Activated effector memory CD4-positive, alpha-beta T cell treated with anti-CD3 and anti-CD28 coated beads, Interleukin-2, amount 50 U/mL, for 16 hours (primary cell): ENCODE measurements around the gene TOM1.

Source experiments
- DNase-seq: peaks from one replicate; pipeline ENCODE4 v3.0.0-alpha.2; 2020

Gene TOM1

GRCh38 chr22:35307892-35308291, 8.2 kb downstream of the TOM1 start:
- DNase-seq, result no peak

GRCh38 chr22:35308480-35309021, 8.9 kb downstream of the TOM1 start:
- DNase-seq, result peak; percentile 59

- DNase-seq, result peak; percentile 71
Measured at GRCh38 chr22:35310556-35311550, 11.2 kb downstream of the TOM1 start.

GRCh38 chr22:35311551-35311999, 11.9 kb downstream of the TOM1 start:
- DNase-seq, result peak; percentile 57

- no peak for DNase-seq
Measured at GRCh38 chr22:35312198-35313059, 12.7 kb downstream of the TOM1 start.

DNA sequence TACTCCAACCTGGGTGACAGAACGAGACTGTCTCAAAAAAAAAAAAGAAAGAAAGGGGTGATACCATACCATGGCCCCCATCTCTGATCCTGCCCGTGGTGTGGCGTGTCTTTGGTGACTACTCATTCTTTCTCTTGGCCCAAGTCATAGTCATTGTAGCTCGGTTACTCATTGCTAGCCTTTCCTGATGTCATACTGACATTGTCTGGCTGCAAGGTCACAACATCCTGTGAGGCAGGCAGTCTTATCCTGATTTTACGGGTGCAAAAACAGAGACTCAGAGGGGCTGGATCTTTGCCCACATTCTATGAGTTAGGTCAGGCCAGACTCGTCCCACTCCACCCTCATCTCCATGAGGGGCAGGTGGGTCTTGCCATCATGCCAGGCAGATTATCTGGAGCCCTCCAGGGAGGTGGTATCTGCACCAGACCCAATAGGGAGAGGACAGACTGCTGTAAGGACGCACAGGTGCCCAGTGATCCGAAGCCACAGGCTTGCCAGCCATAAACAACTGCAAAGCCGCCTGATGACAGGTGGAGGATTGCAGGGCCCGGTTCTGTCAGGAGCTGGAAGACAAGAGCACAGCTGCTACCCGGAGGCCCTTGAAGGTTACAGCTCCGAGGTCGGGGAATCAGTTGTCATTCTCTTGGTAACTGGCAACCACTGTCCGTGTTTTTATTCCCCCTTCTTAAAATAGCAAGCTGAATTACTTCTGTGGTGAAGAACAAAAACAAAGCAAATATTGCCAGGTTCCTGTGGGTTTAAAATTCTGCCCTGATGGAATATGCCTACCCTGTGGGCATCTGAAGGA, 13.8 kb downstream of the TOM1 start:
- peak; percentile 62 for DNase-seq

DNA sequence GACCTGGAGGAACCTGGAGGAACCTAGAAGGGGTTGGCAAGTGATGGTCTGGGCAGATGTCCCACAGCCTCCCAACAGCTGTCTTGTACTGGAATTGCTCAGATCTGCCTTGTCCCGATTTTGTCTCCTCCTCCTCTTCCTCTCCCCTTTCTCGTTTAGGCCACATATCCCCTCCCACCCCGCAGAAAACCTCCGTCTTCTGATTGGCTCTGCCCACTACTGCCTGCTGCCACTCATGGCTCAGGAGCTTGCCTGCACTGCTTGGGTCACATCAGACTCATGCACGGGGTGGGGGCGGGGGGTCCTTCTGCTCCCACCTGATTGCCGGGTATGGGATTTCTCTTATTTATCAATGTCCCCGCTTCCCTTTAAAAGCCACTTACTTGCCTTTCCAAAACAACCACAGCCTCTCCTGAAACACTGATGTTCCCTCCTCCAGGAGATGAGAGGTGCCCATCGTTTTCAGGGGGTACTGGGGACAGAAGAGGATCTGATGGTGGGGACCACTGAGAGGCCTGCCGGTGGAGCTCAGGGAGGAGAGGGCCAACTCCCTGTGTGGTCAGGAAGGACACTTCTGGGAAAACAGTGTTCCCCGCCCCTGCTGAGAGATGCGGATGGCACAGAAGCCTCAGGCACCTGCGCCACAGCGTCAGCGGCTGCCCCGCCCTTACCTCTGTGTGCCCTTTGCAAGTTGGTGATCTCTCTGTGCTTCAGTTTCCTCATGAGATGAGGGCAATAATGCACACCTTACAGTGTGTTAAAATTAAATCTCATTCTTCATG, 14.7 kb downstream of the TOM1 start:
- DNase-seq, result peak; percentile 59

GRCh38 chr22:35315141-35315854, 15.6 kb downstream of the TOM1 start:
- DNase-seq, result peak; percentile 57

DNA sequence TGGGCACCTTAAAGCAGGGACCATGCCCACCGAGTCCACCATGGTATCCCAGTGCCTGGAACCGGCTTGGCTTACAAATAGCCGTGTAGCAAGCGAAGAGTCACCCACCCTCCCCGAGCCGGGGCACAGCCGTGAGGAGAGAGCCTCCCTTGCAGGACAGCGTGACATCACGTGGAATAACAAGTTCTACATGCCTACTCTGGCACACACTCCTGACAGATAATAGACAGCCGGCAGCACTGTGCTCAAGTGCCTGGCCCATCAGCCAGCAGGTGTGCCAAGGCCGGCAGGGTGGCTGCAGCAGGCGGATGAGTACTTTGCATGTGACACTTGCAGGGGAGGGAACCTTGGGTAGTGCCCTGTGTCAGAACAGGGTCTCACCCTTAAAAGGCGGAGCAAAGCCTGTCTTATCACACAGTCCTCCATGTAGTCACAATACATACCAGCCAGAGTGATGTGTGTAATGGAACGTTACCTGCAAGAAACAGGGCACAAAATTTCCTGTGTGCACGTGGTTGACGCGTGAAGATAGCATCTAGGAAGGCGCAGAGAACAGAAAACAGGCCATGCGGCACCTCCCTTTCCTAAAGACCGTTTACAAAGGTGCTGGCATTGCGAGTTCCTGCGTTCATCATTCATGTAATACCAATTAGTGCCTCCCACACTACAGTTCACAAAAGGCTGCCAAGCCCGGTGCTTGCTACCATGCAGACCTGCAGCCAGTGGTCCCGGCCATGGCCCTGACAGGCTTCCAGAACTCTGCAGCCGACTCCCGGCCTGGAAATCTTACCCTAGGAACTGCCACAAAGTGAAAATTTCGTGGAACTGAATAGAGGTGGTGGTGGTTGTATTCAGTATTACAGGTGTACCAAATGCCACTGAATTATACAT, 16.4 kb downstream of the TOM1 start:
- peak; percentile 64 for DNase-seq

- DNase-seq, result no peak
Measured at GRCh38 chr22:35316751-35317150, 17.1 kb downstream of the TOM1 start.

DNA sequence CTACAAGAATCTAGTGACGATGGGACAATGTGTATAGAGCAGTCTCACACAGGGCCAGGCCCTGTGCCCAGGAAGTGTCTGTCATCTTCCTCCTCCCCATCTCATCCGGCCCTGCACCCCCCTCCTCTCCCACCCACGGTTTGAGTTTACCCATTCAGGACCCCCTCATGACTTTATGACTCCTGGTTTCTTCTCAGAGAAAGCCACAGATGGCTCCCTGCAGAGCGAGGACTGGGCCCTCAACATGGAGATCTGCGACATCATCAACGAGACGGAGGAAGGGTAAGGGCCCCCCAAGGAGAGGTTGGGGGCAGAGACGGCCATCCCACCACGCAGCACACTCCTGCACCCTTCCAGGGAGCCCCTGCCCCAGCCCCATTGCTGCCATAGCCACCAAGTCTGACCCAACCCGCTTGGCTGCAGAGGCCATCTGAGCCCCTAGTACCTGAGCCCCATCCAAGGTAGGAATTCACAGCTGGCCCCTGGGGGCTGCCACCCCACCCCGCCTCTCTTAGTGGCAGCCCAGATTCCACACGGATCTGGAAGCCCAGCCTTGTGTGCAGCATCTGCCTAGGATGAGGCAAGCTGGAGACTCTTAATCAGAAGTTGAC, 18.1 kb downstream of the TOM1 start:
- DNase-seq, result no peak

- no peak for DNase-seq
Measured at GRCh38 chr22:35318346-35319215, 18.9 kb downstream of the TOM1 start.

DNA sequence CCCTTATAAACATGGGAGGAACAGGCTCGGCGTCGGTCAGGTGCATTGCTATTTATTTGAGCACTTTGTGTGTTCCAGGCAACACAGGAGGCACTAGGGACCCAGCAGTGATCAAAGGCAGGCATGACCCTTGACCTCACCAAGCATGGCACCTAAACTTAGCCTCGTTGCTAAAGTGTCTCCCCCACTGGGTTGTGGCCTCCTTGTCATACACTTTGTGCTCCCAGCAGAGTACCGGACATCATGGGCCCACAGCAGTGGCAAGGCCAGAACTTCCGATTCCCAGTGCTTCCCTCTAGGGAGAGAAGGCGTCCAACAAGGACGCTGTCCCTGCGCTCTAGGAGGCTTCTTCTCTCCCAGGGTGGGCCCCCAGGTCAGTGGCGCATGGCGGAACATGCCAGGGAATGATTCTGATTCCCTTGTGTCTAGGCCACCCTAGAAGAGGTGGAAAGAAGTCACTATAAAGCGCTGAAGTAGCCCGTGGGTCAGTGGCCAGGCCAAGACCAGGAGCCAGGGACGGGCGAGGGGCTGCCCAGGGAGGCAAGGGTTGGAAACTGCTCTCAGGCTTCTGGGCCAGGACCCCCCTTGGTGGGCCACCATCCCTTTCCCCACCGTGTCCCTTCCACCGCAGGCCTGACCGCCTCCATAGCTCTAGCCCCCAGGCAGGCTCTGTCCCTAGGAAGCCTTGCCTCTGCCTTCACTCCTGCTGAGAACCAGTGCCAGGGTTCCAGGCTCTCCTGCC, 19.7 kb downstream of the TOM1 start:
- no peak for DNase-seq

GRCh38 chr22:35322126-35322525, 22.4 kb downstream of the TOM1 start:
- no peak for DNase-seq

GRCh38 chr22:35322893-35323292, 23.2 kb downstream of the TOM1 start:
- no peak for DNase-seq

GRCh38 chr22:35323305-35323704, 23.6 kb downstream of the TOM1 start:
- DNase-seq, result no peak

DNA sequence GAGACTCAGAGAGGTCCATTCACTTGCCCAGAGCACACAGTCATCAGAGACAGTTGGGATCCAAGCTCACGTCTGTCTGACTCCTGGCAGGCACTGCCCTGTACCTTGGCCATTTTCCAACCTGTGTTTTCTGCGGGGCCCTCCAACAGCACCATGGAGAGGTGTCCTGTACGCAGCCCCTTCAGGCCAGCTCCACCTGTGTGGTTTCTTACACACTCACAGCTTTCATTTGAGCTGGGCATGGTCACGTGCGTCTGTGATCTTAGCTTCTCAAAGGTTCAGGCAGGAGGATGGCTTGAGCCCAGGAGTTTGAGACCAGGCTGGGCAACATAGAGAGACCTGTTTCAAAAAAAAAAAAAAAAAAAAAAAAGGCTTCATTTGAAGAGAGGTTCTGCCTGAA, 24.4 kb downstream of the TOM1 start:
- no peak for DNase-seq

DNA sequence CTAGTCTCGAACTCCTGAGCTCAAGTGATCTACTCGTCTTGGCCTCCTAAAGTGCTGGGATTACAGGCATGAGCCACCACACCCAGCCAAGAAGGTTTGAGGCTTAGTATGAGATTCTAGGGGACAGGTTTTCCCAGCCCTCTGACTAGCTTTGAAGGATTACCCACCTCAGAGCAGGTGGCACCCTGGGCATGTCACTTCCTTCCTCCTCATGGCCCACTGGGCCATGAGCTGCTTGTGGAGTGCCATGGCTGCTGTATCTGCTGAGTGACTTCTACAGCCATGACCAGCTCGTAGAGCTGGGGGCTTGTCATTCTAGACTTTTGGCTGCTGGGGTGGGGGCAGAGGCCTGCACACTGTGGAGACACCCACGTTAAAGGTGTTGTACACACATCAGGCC, 25.1 kb downstream of the TOM1 start:
- no peak for DNase-seq
